GM19099 (cell line): Measurements from ENCODE around the gene ARHGEF39.

Experiments used
- POLR2A ChIP-seq: IDR thresholded peaks from 3 replicates; pipeline ENCODE4 v1.6.1; 2011; ENCODE audit warnings: low read depth; ENCODE audit not compliant: insufficient read length; ENCODE audit errors: extremely low read depth

The ARHGEF39 gene

GRCh38 chr9:35686222-35687203 lies 21.5 kb upstream of the ARHGEF39 start:
- no peak for TF ChIP-seq POLR2A

- TF ChIP-seq POLR2A = no peak
These were observed 20.5 kb upstream of the ARHGEF39 start for GRCh38 chr9:35685506-35685905.

GRCh38 chr9:35684921-35685320 lies 19.9 kb upstream of the ARHGEF39 start:
- TF ChIP-seq POLR2A = no peak

- TF ChIP-seq POLR2A = no peak
These were observed 18.3 kb upstream of the ARHGEF39 start for GRCh38 chr9:35683323-35683722.

GRCh38 chr9:35682520-35683315 lies 17.7 kb upstream of the ARHGEF39 start:
- no peak for TF ChIP-seq POLR2A

- no peak for TF ChIP-seq POLR2A
These were observed 17.1 kb upstream of the ARHGEF39 start for GRCh38 chr9:35682051-35682450.

- TF ChIP-seq POLR2A = no peak
These were observed 16.5 kb upstream of the ARHGEF39 start for GRCh38 chr9:35681341-35682002.

- TF ChIP-seq POLR2A = no peak
These were observed 15.5 kb upstream of the ARHGEF39 start for GRCh38 chr9:35680331-35681105.

GRCh38 chr9:35679766-35680330 lies 14.9 kb upstream of the ARHGEF39 start:
- TF ChIP-seq POLR2A = no peak

- no peak for TF ChIP-seq POLR2A
These were observed 14.1 kb upstream of the ARHGEF39 start for GRCh38 chr9:35679091-35679490.

- TF ChIP-seq POLR2A = no peak
These were observed 10.9 kb upstream of the ARHGEF39 start for GRCh38 chr9:35675732-35676392.

GRCh38 chr9:35675204-35675603 lies 10.2 kb upstream of the ARHGEF39 start:
- TF ChIP-seq POLR2A = no peak

GRCh38 chr9:35674025-35674361 lies 9.0 kb upstream of the ARHGEF39 start:
- no peak for TF ChIP-seq POLR2A
